Prostate gland (tissue), 2 donors: ENCODE results near the gene ATP5F1E.

Experiments used
- POLR2A ChIP-seq: fragments of 450-650 bp; IDR thresholded peaks from one replicate; pipeline ENCODE4 v1.6.1; 2016; ENCODE audit warnings: antibody characterized with exemption, mild to moderate bottlenecking
- POLR2AphosphoS5 ChIP-seq: sonication (generic); formaldehyde crosslinking; IDR thresholded peaks from one replicate; pipeline ENCODE4 v1.6.1; 2017; ENCODE audit warnings: antibody characterized with exemption
- TF ChIP-seq, protein P1 (sequence below), 4 experiments: fragments of 200-600 bp in 2 of 4; fragments of 450-650 bp in 2 of 4; sonication (generic) in 2 of 4; IDR thresholded peaks; 1 replicate in 3 of 4; 2 replicates in 1 of 4; pipeline ENCODE4 v1.5.1; 2016 to 2019; ENCODE audit warnings: antibody characterized with exemption in 4 of 4, mild to moderate bottlenecking in 2 of 4, moderate library complexity in 2 of 4

DNA sequence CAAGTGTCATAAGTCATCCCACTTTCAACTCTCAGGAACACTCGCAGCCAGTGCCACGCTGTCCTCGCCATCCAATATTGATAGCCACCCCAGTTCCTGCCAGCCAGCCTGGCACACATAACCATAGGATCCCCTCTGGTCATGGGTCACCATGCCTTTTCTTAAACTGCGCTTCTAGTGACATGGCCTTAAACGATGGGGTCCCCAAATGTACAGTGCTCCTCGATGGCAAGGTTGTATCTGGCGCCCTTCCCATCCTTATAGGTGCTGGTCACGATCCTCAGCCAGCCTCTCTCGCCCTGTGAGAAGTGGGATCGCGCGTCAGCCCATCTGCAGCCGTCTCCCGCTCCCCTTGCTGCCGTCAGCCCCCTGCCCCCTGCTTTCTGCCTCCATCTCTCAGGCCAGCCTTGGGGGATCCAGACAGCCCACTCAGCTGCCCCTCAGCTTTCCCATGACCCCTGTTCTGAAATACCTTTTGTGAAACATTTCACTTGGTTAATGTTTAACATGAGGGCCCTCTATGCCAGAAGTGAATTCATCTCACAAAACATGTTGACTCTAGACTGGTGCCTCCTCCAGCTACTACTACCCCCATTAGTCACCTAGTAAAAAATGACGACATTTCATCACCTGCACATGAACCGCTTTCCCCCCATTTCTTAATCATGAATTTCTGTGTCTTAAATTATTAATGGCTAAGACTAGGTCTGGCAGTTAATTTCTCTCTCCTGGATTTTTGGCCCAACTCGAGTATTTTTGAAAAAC lies 36.5 kb downstream of the ATP5F1E start:
- TF ChIP-seq POLR2AphosphoS5 (no peak), POLR2A (no peak)
- TF ChIP-seq, protein P1, sequence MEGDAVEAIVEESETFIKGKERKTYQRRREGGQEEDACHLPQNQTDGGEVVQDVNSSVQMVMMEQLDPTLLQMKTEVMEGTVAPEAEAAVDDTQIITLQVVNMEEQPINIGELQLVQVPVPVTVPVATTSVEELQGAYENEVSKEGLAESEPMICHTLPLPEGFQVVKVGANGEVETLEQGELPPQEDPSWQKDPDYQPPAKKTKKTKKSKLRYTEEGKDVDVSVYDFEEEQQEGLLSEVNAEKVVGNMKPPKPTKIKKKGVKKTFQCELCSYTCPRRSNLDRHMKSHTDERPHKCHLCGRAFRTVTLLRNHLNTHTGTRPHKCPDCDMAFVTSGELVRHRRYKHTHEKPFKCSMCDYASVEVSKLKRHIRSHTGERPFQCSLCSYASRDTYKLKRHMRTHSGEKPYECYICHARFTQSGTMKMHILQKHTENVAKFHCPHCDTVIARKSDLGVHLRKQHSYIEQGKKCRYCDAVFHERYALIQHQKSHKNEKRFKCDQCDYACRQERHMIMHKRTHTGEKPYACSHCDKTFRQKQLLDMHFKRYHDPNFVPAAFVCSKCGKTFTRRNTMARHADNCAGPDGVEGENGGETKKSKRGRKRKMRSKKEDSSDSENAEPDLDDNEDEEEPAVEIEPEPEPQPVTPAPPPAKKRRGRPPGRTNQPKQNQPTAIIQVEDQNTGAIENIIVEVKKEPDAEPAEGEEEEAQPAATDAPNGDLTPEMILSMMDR (IDR thresholded peaks at IDR 0.05): no peak
